ENCODE data around the gene PIKFYVE. TPM values are rescaled to one million over a fixed set of nuclear protein-coding genes. Genes with fewer than 3 reads are reported as not detected.
A peak's percentile ranks its signal among the peaks of the same experiment; 100 is the strongest.

PIKFYVE gene
- total RNA-seq, 4 donors from 2014 or later = 11.5 to 58.8 (median 28.5) TPM

- no peak overlapping the region for H3K27ac ChIP-seq
- no peaks in the 10 kb centered on the region for H3K9me3 ChIP-seq
- H3K4me3 ChIP-seq = no peak overlapping the region
- H3K27me3 ChIP-seq = no peaks in the 10 kb centered on the region
- H3K36me3 ChIP-seq = no peaks in the 10 kb centered on the region
- intact Hi-C loops (cut with DNase I; ENCODE audit: low total_unique reads) = no loop called here
- no peaks in the 10 kb centered on the region for H3K4me1 ChIP-seq
- no peak for DNase-seq
- TF ChIP-seq POLR2A (IDR thresholded peaks at IDR 0.05) = no peak
- TF ChIP-seq CTCF (IDR thresholded peaks at IDR 0.05) = no peak
Observed at GRCh38 chr2:208311954-208312353, 45.9 kb downstream of the PIKFYVE start.

- intact Hi-C loops (cut with DNase I; ENCODE audit: low total_unique reads) = no loop called here
- TF ChIP-seq POLR2A (IDR thresholded peaks at IDR 0.05) (no peak), CTCF (IDR thresholded peaks at IDR 0.05) (no peak)
Observed at GRCh38 chr2:208315081-208315788, 49.2 kb downstream of the PIKFYVE start.

GRCh38 chr2:208318127-208318526, 52.1 kb downstream of the PIKFYVE start:
- DNase-seq = no peak
- Histone ChIP-seq H3K9me3 (no peaks in the 10 kb centered on the region), H3K4me1 (peaks cover 0 to 8% of the 10 kb centered on the region in 2 donors), H3K4me3 (no peak overlapping the region), H3K27me3 (no peaks in the 10 kb centered on the region), H3K36me3 (no peaks in the 10 kb centered on the region), H3K27ac (no peak overlapping the region)
- intact Hi-C loops (cut with DNase I; ENCODE audit: low total_unique reads) = no loop called here
- TF ChIP-seq CTCF (IDR thresholded peaks at IDR 0.05) = no peak
- TF ChIP-seq POLR2A (IDR thresholded peaks at IDR 0.05) = no peak

More at GRCh38 chr2:208315081-208315788, 49.2 kb downstream of the PIKFYVE start:
- H3K9me3 ChIP-seq = no peaks in the 10 kb centered on the region
- DNase-seq = peak; percentile 48 to 58
- H3K4me3 ChIP-seq = no peak overlapping the region
- H3K27ac ChIP-seq = peak overlapping the region; percentile 34 to 46
- peaks cover 0 to 8% of the 10 kb centered on the region in 2 donors for H3K4me1 ChIP-seq
- H3K36me3 ChIP-seq = no peaks in the 10 kb centered on the region
- H3K27me3 ChIP-seq = no peaks in the 10 kb centered on the region

- intact Hi-C loops (cut with DNase I; ENCODE audit: low total_unique reads) = no loop called here
- H3K4me3 ChIP-seq = no peak overlapping the region
- H3K4me1 ChIP-seq = peaks cover 0 to 8% of the 10 kb centered on the region in 2 donors
- H3K36me3 ChIP-seq = no peaks in the 10 kb centered on the region
- H3K27me3 ChIP-seq = no peaks in the 10 kb centered on the region
- TF ChIP-seq CTCF (IDR thresholded peaks at IDR 0.05) (no peak), POLR2A (IDR thresholded peaks at IDR 0.05) (no peak)
- peak overlapping the region; percentile 6 to 74 for H3K27ac ChIP-seq
- no peak for DNase-seq
- H3K9me3 ChIP-seq = no peaks in the 10 kb centered on the region
Observed at GRCh38 chr2:208319391-208319790, 53.3 kb downstream of the PIKFYVE start.

- no peaks in the 10 kb centered on the region for H3K36me3 ChIP-seq
Observed at GRCh38 chr2:208320686-208321085, 54.6 kb downstream of the PIKFYVE start.

More at GRCh38 chr2:208320686-208321085, 54.6 kb downstream of the PIKFYVE start:
- no peaks in the 10 kb centered on the region for H3K27me3 ChIP-seq
- H3K4me1 ChIP-seq = peaks cover 0 to 8% of the 10 kb centered on the region in 2 donors
- TF ChIP-seq CTCF (IDR thresholded peaks at IDR 0.05) (no peak), POLR2A (IDR thresholded peaks at IDR 0.05) (no peak)
- DNase-seq = peak; percentile 21 to 39
- peak overlapping the region; percentile 48 to 74 for H3K27ac ChIP-seq
- no peak overlapping the region for H3K4me3 ChIP-seq
- H3K9me3 ChIP-seq = no peaks in the 10 kb centered on the region
- intact Hi-C loops (cut with DNase I; ENCODE audit: low total_unique reads) = no loop called here
